Measurements from ENCODE around the gene PTPRG. TPM values are rescaled to one million over a fixed set of nuclear protein-coding genes. Genes with fewer than 3 reads are reported as not detected.

PTPRG gene
- total RNA-seq, 2 experiments from 2014 or later = 0.03 to 0.05 TPM

DNA sequence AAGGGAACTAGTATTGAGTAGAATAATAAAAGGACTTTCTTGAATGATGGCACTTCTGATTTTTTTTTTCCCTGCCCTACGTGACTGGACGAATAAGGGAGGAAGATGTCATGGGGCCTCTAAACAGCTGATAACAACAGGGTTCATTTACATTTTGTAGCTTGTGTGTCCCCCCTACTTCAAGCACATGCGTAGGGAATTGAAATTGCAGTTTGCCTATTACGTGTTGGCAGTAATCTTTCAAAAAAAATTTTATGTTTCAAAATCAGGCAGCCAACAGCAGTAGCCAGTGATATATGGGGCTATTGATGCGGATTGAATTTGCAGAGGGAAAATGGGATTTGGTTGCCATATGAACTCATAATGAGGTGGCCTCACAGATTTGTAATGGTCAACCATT, 58.7 kb downstream of the PTPRG start:
- intact Hi-C loops (cut with DNase I, micrococcal nuclease) = no loop called here
- DNase-seq (no peak), ATAC-seq (ENCODE audit: poor library complexity) (no peak)
- Mint-ChIP-seq H3K36me3 (ENCODE audit: low read depth) (no peaks in the 10 kb centered on the region), H3K9me3 (no peaks in the 10 kb centered on the region), H3K4me3 (no peak overlapping the region), H3K27me3 (peaks cover 12% of the 10 kb centered on the region), H3K27ac (no peak overlapping the region), H3K4me1 (ENCODE audit: low read depth) (no peaks in the 10 kb centered on the region)
- Histone ChIP-seq H3K9me3 (ENCODE audit: control insufficient read depth in 1 of 2, insufficient read depth in 1 of 2, low read length in 2 of 2) (peaks cover 0 to 9% of the 10 kb centered on the region in 2 experiments), H3K4me1 (ENCODE audit: insufficient read depth, low read length) (no peaks in the 10 kb centered on the region), H3K27ac (ENCODE audit: low read depth in 1 of 2, low read length in 2 of 2) (no peak overlapping the region), H3K27me3 (ENCODE audit: control insufficient read depth in 1 of 2, insufficient read depth in 2 of 2, low read length in 2 of 2) (no peaks in the 10 kb centered on the region), H3K4me3 (ENCODE audit: low read length) (no peak overlapping the region), H3K36me3 (ENCODE audit: insufficient read depth, low read length) (no peaks in the 10 kb centered on the region)
- ChIA-PET POLR2A (no interaction called here), CTCF (no interaction called here)
- TF ChIP-seq, protein P1, sequence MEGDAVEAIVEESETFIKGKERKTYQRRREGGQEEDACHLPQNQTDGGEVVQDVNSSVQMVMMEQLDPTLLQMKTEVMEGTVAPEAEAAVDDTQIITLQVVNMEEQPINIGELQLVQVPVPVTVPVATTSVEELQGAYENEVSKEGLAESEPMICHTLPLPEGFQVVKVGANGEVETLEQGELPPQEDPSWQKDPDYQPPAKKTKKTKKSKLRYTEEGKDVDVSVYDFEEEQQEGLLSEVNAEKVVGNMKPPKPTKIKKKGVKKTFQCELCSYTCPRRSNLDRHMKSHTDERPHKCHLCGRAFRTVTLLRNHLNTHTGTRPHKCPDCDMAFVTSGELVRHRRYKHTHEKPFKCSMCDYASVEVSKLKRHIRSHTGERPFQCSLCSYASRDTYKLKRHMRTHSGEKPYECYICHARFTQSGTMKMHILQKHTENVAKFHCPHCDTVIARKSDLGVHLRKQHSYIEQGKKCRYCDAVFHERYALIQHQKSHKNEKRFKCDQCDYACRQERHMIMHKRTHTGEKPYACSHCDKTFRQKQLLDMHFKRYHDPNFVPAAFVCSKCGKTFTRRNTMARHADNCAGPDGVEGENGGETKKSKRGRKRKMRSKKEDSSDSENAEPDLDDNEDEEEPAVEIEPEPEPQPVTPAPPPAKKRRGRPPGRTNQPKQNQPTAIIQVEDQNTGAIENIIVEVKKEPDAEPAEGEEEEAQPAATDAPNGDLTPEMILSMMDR (IDR thresholded peaks at IDR 0.05) = no peak

DNA sequence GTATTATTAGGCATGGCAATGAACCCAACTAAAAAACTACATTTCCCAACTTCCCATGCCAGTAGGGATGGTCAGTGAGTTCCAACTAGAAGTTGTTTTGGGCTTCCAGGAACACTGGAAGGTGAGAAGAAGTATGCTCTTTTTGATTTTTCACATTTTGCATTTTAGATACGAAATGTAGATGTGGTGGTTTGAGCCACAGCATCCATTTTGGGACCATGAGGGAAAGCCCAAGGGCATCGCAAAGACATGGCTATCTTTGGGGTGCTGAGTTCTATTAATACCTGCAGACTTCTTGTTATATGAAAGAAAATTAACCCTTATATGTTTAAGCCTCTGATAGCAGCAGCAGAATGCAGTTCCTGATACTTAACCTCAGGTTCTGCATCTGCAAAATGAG, 62.9 kb downstream of the PTPRG start:
- Histone ChIP-seq H3K4me1 (ENCODE audit: insufficient read depth, low read length) (no peaks in the 10 kb centered on the region), H3K9me3 (ENCODE audit: control insufficient read depth in 1 of 2, insufficient read depth in 1 of 2, low read length in 2 of 2) (no peaks in the 10 kb centered on the region), H3K36me3 (ENCODE audit: insufficient read depth, low read length) (no peaks in the 10 kb centered on the region), H3K27me3 (ENCODE audit: control insufficient read depth in 1 of 2, insufficient read depth in 2 of 2, low read length in 2 of 2) (no peaks in the 10 kb centered on the region), H3K27ac (ENCODE audit: low read depth in 1 of 2, low read length in 2 of 2) (no peak overlapping the region), H3K4me3 (ENCODE audit: low read length) (no peak overlapping the region)
- no peaks in the 10 kb centered on the region for H3K36me3 Mint-ChIP-seq (ENCODE audit: low read depth)
- no peak overlapping the region for H3K27ac Mint-ChIP-seq
- H3K4me1 Mint-ChIP-seq (ENCODE audit: low read depth) = no peaks in the 10 kb centered on the region
- ChIA-PET POLR2A (no interaction called here), CTCF (no interaction called here)
- no peaks in the 10 kb centered on the region for H3K9me3 Mint-ChIP-seq
- DNase-seq (no peak), ATAC-seq (ENCODE audit: poor library complexity) (no peak)
- no peaks in the 10 kb centered on the region for H3K27me3 Mint-ChIP-seq
- TF ChIP-seq, protein P1 (IDR thresholded peaks at IDR 0.05) = no peak
- H3K4me3 Mint-ChIP-seq = no peak overlapping the region
- intact Hi-C loops (cut with DNase I, micrococcal nuclease) = no loop called here

DNA sequence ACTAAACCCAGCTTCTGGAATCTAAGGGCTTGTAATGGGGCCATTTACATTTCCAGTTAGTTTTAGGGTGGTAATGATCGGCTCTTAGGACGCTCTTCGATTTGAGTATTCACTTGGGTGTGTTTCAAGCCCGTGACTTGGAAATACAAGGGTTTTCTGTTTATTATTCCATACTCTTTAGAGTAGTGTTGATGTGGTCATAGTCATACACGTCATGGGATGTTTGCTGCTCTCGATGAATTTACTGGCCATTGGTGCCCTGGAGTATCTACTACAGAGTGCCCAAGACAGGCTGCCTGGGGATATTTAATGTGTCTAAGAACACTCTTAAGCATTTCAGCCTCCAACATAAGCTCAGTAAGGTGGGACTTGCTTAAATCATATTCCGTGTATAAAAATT, 64.1 kb downstream of the PTPRG start:
- ChIA-PET CTCF (no interaction called here), POLR2A (no interaction called here)
- no peaks in the 10 kb centered on the region for H3K27me3 Mint-ChIP-seq
- H3K27ac Mint-ChIP-seq = no peak overlapping the region
- H3K4me3 Mint-ChIP-seq = no peak overlapping the region
- Histone ChIP-seq H3K4me1 (ENCODE audit: insufficient read depth, low read length) (no peaks in the 10 kb centered on the region), H3K27me3 (ENCODE audit: control insufficient read depth in 1 of 2, insufficient read depth in 2 of 2, low read length in 2 of 2) (no peaks in the 10 kb centered on the region), H3K9me3 (ENCODE audit: control insufficient read depth in 1 of 2, insufficient read depth in 1 of 2, low read length in 2 of 2) (no peaks in the 10 kb centered on the region), H3K27ac (ENCODE audit: low read depth in 1 of 2, low read length in 2 of 2) (no peak overlapping the region), H3K4me3 (ENCODE audit: low read length) (no peak overlapping the region), H3K36me3 (ENCODE audit: insufficient read depth, low read length) (no peaks in the 10 kb centered on the region)
- H3K36me3 Mint-ChIP-seq (ENCODE audit: low read depth) = no peaks in the 10 kb centered on the region
- no peaks in the 10 kb centered on the region for H3K4me1 Mint-ChIP-seq (ENCODE audit: low read depth)
- DNase-seq (no peak), ATAC-seq (ENCODE audit: poor library complexity) (no peak)
- H3K9me3 Mint-ChIP-seq = no peaks in the 10 kb centered on the region
- TF ChIP-seq, protein P1 (IDR thresholded peaks at IDR 0.05) = no peak
- intact Hi-C loops (cut with DNase I, micrococcal nuclease) = no loop called here

All from CD4-positive, alpha-beta T cell (primary cell).